Choroid plexus epithelial cell (primary cell): ENCODE results near the gene MOB3C.

ENCODE experiments used
- DNase-seq: peaks from one replicate; pipeline ENCODE4 v3.0.0-alpha.2; 2010; ENCODE audit warnings: low read depth
- H3K4me3 ChIP-seq: 2 replicates; pipeline ENCODE4 v1.5.1; 2011; ENCODE audit warnings: low read depth, mild to moderate bottlenecking, control low read depth, low read length, moderate library complexity
- CTCF ChIP-seq: conservative IDR thresholded peaks from 2 replicates; pipeline ENCODE4 v1.5.1; 2011; ENCODE audit warnings: low read depth, mild to moderate bottlenecking, control low read depth, inconsistent platforms, low read length, moderate library complexity

Gene MOB3C

GRCh38 chr1:46596036-46596435, 20.6 kb downstream of the MOB3C start:
- no peak overlapping the region for H3K4me3 ChIP-seq
- no peak for DNase-seq
- no peak for TF ChIP-seq CTCF

- no peak for DNase-seq
- H3K4me3 ChIP-seq: no peak overlapping the region
- TF ChIP-seq CTCF: no peak
These were observed 21.5 kb downstream of the MOB3C start for GRCh38 chr1:46595127-46595526.

GRCh38 chr1:46594063-46594462, 22.5 kb downstream of the MOB3C start:
- no peak overlapping the region for H3K4me3 ChIP-seq
- no peak for TF ChIP-seq CTCF
- no peak for DNase-seq

DNA sequence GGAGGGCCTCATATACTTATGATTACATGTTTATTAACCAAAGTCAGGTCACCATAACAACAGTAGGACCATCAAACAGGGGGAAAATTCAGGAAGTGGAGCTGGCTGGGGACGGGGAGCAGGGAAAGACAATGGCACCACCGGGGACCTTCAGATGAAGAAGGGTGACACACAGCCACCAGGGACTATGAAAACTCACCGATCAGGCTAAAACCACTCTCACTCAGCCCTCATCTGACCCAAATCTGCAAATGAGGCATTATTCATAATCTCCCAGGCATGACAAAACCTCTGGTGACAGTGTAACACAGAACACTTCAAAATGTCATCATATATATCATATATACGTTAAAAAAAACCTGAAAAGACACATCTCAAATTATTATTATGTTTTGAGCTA, 23.8 kb downstream of the MOB3C start:
- no peak for TF ChIP-seq CTCF
- H3K4me3 ChIP-seq: no peak overlapping the region
- DNase-seq: no peak

DNA sequence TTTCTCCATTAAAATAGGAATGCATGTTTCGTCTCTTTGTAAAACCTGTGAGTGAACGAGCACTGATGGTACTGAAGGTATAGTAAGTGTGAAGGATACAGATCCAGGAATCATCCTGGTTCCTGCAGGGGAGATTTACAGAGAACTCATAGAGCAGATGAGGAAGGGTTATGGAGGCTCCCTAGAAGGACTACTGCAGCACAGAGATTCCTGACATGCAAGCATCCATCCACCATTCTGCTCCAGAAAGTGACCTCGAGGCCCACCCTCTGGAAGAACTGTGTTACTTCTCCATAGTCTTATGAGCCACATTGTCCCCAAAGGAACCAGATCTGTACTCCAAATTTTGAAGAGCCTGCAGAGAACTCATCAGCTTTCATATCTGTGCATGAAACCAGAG, 27.1 kb downstream of the MOB3C start:
- no peak for TF ChIP-seq CTCF
- H3K4me3 ChIP-seq: no peak overlapping the region
- DNase-seq: no peak

GRCh38 chr1:46587069-46587468, 29.5 kb downstream of the MOB3C start:
- DNase-seq: no peak
- H3K4me3 ChIP-seq: no peak overlapping the region
- TF ChIP-seq CTCF: no peak

- DNase-seq: no peak
- H3K4me3 ChIP-seq: no peak overlapping the region
- no peak for TF ChIP-seq CTCF
These were observed 31.2 kb downstream of the MOB3C start for GRCh38 chr1:46585312-46585938.
